HG02798 (cell line): Measurements from ENCODE around the gene ACOT9.
A peak's percentile ranks its signal among the peaks of the same experiment; 100 is the strongest.
"Not testable (repeated sequence)": the region's sequence is repeated elsewhere in the genome, so short reads cannot be mapped to it uniquely, and the experiment has no call there.

ENCODE experiments used
- ATAC-seq: cut with Tn5 transposase; IDR thresholded peaks from one replicate; pipeline ENCODE4 v1.9.1; 2021; ENCODE audit warnings: mild to moderate bottlenecking; ENCODE audit not compliant: unreplicated experiment, poor library complexity

The ACOT9 gene

GRCh38 chrX:23742697-23743622 is at the start of gene ACOT9:
Gene ACOT9 (minus strand): TSS chrX:23743276. CDS start chrX:23743144, 132 bp downstream.
- ATAC-seq = peak; percentile 98

DNA sequence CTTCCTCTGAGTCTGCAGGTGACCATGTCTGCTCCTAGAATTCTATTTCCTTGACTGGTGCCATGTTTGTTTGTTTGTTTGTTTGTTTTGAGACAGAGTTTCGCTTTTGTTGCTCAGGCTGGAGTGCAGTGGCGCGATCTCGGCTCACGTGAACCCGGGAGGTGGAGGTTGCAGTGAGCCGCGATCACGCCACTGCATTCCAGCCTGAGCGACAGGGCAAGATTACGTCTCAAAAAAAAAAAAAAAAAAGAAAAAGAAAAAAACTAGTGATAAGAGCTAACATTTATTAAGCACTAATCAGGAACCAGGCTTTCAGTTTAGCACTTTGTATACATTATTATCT is 47.0 kb upstream of the ACOT9 start:
- no peak for ATAC-seq

- no peak for ATAC-seq
Measured at GRCh38 chrX:23789386-23790154, 46.5 kb upstream of the ACOT9 start.

- no peak for ATAC-seq
Measured at GRCh38 chrX:23788946-23789345, 45.9 kb upstream of the ACOT9 start.

DNA sequence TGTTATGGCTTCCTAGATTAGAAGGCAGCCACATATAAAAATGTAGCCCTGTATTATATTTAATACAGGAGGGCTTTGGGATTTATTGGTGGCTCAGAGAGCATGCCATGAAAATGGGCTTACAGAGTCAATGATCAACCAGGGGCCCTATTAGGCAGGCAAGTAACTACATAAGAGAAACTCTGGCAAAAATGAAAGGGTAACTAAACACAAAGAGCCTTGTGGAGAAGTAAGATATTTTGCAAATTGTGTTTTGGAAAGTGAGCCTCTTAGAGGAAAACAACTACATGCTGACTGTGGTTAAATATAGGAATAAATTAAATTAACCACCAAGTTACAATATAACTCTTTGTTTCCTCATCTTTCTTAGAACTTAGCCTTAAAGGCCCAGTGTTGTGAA is 45.4 kb upstream of the ACOT9 start:
- ATAC-seq = no peak

DNA sequence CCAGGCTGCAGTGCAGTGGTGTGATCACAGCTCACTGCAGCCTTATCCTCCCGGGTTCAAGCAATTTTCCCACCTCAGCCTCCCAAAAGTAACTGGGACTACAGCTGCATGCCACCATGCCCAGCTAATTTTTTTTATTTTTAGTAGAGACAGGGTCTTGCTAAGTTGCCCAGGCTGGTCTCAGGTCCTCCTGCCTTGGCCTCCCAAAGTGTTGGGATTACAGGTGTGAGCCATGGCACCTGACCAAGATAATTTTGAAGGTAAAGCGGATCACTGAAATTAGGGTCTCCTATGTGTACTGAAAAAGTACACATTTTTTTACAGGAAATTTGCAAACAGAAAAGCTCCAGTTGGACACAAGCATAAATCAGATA is 44.7 kb upstream of the ACOT9 start:
- no peak for ATAC-seq

DNA sequence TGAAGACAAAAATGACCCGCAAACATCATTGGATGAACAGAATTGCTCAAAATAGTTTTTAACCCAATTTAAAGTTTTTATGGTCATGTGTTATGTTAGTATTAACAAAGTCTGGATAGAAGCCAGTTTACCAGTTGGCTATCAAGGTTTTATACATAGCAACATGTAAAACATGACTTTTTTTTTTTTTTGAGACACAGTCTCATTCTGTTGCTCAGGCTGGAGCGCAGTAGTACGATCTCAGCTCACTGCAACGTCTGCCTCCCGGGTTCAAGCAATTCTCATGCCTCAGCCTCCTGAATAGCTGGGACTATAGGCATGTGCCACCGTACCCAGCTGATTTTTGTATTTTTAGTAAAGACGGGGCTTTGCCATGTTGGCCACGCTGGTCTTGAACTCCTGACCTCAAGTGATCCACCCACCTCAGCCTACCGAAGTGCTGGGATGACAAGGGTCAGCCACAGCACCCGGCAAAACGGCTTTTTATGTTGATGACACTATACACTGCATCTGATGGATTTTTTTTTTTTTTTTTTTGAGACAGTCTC is 43.3 kb upstream of the ACOT9 start:
- no peak for ATAC-seq

DNA sequence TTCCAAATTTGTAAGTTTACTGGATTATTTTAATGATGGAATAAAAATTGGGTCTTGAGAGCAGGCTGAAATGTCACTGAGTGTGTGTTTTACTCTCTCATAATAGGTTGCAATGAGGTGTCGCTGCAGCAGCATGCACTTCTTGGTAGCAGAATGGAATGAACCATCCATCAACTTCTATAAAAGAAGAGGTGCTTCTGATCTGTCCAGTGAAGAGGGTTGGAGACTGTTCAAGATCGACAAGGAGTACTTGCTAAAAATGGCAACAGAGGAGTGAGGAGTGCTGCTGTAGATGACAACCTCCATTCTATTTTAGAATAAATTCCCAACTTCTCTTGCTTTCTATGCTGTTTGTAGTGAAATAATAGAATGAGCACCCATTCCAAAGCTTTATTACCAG is 42.5 kb upstream of the ACOT9 start:
- ATAC-seq = no peak

GRCh38 chrX:23784470-23785331 is 41.6 kb upstream of the ACOT9 start:
- no peak for ATAC-seq

DNA sequence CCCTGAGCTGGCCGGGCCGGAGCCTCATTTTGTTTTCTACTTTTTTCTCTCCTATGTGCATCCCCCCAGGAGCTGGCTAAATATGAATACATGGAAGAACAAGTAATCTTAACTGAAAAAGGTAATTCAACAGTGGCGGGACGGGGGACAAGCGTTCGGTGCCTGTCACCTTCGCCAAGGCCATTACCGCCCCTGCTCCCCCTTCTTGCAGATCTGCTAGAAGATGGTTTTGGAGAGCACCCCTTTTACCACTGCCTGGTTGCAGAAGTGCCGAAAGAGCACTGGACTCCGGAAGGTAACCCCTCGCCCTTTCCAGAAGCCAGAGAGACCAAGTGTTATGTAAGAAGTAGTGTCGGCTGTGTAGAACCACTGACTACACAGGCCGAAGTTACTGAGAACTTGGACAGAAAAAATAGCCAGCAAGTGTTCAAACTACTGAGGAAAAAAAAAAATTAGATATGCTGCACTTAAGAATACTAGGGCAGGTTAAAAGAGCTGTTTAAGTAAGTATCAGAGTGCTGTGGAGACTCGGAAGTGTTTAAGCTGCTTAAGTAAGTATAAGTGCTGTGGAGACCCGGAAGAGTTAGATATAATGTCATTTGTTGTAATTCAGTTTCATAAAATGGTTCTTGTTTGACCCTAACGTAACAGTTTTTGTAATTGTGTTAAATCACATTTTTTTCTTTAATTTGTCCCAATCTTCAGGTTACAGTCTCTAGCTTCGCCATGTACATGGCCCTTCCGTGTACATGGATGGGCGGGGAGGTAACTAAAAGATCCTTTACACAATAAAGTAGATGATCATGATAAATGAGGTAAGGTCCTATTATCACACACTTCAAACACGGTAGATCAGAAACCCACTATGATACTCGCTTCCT is 40.8 kb upstream of the ACOT9 start:
- no peak for ATAC-seq

- peak; percentile 88 for ATAC-seq
Measured at GRCh38 chrX:23782863-23783588, 40.0 kb upstream of the ACOT9 start, which contains the start of gene SAT1. Gene SAT1 (plus strand): TSS chrX:23783173. CDS start chrX:23783352, 179 bp downstream.

DNA sequence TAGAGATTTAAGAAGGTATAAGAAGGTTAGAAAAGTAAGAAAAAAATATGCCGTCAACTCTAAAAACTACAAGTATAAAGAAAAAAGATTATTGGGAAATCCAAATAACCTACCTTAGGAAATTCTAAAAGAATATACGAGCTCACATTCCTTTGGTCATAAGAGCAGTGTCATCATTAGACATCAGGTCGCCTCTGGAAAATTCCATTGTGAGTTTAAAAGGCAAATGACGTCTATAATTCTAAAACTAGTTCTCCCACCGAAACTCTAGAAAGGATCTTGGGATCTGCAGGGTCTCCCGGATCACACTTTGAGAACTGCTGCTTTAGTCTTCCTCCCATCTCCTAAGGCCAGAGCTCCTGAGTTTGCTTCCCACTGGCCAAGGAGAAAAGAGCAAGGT is 39.4 kb upstream of the ACOT9 start:
- ATAC-seq = no peak

- ATAC-seq = no peak
Measured at GRCh38 chrX:23779025-23779424, 35.9 kb upstream of the ACOT9 start.

DNA sequence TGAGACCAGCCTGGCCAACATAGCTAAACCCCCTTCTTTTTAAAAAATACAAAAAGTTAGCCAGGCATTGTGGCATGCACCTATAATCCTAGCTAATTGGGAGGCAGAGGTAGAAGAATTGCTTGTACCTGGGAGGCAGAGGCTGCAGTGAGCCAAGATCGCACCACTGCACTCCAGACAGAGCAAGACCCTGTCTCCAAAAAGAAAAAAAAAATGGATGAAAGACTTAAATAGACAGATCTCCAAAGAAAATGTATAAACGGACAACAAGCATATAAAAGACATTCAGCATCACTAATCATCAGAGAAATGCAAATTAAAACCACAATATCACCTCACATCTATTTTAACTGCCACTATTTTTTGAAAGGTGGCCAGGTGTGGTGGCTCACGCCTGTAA is 33.3 kb upstream of the ACOT9 start:
- no peak for ATAC-seq

GRCh38 chrX:23773601-23774175 is 30.6 kb upstream of the ACOT9 start:
- ATAC-seq = peak; percentile 80

GRCh38 chrX:23771086-23771485 is 28.0 kb upstream of the ACOT9 start:
- not testable (repeated sequence) for ATAC-seq

DNA sequence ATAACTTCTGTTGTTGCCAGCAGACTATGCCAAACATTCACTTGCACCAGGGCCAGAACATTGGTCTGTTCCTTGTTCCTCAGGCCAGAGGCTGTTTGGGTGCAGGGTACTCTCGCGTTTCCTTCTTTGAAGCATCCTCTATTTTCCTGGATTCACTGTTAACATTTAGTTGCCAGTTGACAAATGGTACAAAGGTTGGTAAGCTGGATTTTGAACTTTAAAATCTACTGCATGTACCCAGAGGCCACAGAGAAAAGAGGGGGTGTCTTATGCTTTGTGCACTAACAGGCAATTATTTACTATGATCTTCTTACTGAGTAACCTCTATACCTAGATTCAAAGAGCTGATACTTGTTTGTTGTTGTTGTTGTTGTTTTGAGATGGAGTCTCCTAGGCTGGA is 27.1 kb upstream of the ACOT9 start:
- no peak for ATAC-seq
